ENCODE results near the gene CYP4F11. TPM values are rescaled to one million over a fixed set of nuclear protein-coding genes. Genes with fewer than 3 reads are reported as not detected.
"Not testable (repeated sequence)": the region's sequence is repeated elsewhere in the genome, so short reads cannot be mapped to it uniquely, and the experiment has no call there.

Gene CYP4F11
- total RNA-seq, 2 experiments from 2014 or later, result not detected

DNA sequence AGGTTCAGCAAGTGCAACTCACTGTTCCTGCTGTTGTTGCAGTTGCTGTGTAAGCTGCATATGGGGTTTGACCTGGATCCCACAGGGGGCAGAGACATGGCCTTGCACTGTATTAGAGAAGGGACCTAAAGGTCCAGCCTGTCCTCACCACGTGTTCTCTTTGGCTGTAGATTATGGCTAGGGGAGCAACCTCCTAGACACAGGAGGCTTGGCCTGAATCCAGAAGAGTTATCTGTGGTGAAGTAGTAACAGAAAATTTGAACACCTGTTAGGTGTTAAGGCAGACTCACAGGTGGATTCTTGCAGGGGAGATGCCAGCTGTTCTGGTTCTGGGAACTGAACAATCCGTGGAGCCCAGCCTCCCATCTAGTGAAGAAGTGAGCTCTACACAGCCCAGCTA, 3.4 kb upstream of the CYP4F11 start:
- Mint-ChIP-seq H3K27ac (no peak overlapping the region), H3K4me3 (no peak overlapping the region), H3K4me1 (no peaks in the 10 kb centered on the region), H3K36me3 (no peaks in the 10 kb centered on the region), H3K9me3 (ENCODE audit: low read depth) (no peaks in the 10 kb centered on the region), H3K27me3 (peaks cover 9% of the 10 kb centered on the region)
- ATAC-seq, result no peak
- DNase-seq, result no peak
- CTCF ChIA-PET, result no interaction called here

DNA sequence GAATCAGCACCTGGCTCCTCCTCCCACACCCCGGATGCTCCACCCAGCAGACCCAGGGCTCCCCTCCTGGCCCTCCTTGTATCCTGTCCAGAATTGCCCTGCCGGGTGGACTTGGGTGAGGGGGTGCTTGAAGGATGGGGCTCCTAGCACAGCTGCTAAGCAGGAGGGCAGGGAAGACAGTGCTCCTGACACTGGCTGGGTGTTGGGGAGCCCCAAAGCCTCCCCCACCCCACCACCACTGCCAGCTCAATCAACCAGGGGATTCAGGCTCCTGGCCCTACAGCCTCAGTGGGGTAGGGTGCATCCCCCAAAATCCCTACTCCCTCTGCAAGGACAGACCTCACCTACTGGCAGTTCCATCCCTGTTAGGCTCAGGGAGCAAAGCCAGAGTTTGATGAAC, 2.6 kb upstream of the CYP4F11 start:
- CTCF ChIA-PET, result no interaction called here
- no peaks in the 10 kb centered on the region for H3K36me3 Mint-ChIP-seq
- peaks cover 5% of the 10 kb centered on the region for H3K27me3 Mint-ChIP-seq
- H3K27ac Mint-ChIP-seq, result no peak overlapping the region
- DNase-seq, result no peak
- no peaks in the 10 kb centered on the region for H3K9me3 Mint-ChIP-seq (ENCODE audit: low read depth)
- no peak overlapping the region for H3K4me3 Mint-ChIP-seq
- ATAC-seq, result no peak
- no peaks in the 10 kb centered on the region for H3K4me1 Mint-ChIP-seq

DNA sequence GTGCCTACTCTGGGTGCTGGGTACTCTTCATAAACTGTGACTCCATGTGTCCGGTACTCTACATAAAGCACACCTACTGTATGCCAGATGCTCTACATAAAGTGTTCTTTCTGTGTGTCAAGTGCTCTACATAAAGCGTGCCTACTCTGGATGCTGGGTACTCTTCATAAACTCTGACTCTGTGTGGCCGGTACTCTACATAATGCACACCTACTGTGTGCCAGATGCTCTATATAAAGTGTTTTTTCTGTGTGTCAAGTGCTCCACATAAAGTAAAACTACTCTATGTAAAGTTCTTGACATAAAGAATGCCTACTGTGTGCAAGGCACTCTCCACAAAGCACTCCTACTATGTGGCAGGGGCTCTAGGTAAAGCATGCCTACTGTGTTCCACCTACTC, 1.8 kb upstream of the CYP4F11 start:
- no peaks in the 10 kb centered on the region for H3K4me1 Mint-ChIP-seq
- CTCF ChIA-PET, result no interaction called here
- DNase-seq, result peak; percentile 35
- H3K9me3 Mint-ChIP-seq (ENCODE audit: low read depth), result peaks cover 2% of the 10 kb centered on the region
- H3K36me3 Mint-ChIP-seq, result peaks cover 2% of the 10 kb centered on the region
- H3K27ac Mint-ChIP-seq, result no peak overlapping the region
- ATAC-seq, result no peak
- peaks cover 4% of the 10 kb centered on the region for H3K27me3 Mint-ChIP-seq
- H3K4me3 Mint-ChIP-seq, result no peak overlapping the region

DNA sequence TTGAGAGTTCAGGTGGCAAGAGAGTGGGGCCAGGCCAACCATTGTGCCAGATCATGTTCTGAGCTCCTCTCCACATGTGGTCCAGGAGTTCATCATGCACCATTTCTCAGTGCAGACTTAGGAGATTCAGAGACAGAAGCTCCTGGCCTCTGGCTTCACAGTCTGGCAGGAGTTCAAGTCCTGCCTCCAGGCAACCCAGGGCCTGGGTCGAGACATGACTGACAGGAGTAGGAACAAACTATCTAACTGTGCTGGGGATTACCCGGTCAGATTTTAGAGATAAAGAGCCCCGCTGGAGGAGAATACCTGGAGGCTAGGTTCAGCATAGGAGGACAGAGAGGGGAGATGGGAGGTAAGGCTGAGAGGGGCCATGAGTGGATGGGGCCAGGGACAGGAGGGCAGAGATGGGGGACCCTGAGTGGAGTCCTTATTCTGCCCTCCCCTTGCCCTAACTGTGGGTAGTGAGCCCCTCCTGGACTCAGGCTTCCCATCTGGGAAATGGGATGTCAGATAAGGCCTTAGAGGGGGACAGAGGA, 906 bp upstream of the CYP4F11 start:
- Mint-ChIP-seq H3K4me1 (no peaks in the 10 kb centered on the region), H3K9me3 (ENCODE audit: low read depth) (peaks cover 6% of the 10 kb centered on the region), H3K4me3 (no peak overlapping the region), H3K36me3 (peaks cover 2% of the 10 kb centered on the region), H3K27me3 (peaks cover 4% of the 10 kb centered on the region), H3K27ac (no peak overlapping the region)
- CTCF ChIA-PET, result no interaction called here
- ATAC-seq (no peak), DNase-seq (peak; percentile 14)

DNA sequence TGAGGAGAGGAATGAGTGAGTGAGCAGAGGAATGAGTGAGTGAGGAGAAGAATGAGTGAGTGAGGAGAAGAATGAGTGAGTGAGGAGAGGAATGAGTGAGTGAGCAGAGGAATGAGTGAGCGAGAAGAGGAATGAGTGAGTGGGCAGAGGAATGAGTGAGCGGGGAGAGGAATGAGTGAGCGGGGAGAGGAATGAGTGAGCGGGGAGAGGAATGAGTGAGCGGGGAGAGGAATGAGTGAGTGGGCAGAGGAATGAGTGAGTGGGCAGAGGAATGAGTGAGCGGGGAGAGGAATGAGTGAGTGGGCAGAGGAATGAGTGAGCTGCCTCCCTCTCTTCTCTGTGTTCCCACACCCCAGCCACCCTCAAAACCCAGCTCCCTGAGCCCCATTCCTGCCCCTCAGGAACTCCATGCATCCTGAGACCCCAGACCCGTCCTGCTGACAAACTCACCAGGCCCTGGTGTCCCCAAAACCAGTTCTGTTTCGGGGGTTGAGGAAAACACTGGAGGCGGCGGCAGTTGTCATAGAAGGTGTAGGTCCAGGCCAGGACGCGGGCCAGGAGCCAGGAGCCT, 483 bp downstream of the CYP4F11 start:
- H3K36me3 Mint-ChIP-seq; H3K4me1 Mint-ChIP-seq; H3K4me3 Mint-ChIP-seq; CTCF ChIA-PET; DNase-seq; H3K27ac Mint-ChIP-seq; H3K27me3 Mint-ChIP-seq; ATAC-seq; H3K9me3 Mint-ChIP-seq (ENCODE audit: low read depth): not testable (repeated sequence)

DNA sequence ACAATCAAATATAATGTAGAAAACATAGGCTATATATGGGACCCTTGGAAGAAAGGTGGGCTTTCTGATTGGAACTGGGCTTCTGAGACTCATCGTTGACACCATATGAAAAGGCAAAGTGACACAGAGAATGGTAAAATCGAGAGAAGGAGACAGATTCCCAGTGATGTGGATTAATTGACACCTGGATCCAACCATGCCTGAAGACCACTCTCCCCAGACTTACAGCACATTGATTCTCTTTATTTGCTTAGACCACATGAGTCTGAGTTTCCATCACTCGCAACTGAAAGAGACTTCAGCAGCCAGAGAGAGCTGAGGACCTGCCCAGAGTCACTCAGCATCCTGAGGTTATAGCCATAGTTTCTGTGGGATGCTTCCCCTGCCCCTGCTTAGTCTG, 6.0 kb downstream of the CYP4F11 start:
- Mint-ChIP-seq H3K36me3 (peaks cover 2% of the 10 kb centered on the region), H3K4me3 (no peak overlapping the region), H3K4me1 (no peaks in the 10 kb centered on the region), H3K27ac (no peak overlapping the region), H3K9me3 (ENCODE audit: low read depth) (peaks cover 8% of the 10 kb centered on the region), H3K27me3 (no peaks in the 10 kb centered on the region)
- CTCF ChIA-PET, result no interaction called here
- DNase-seq, result no peak
- no peak for ATAC-seq

DNA sequence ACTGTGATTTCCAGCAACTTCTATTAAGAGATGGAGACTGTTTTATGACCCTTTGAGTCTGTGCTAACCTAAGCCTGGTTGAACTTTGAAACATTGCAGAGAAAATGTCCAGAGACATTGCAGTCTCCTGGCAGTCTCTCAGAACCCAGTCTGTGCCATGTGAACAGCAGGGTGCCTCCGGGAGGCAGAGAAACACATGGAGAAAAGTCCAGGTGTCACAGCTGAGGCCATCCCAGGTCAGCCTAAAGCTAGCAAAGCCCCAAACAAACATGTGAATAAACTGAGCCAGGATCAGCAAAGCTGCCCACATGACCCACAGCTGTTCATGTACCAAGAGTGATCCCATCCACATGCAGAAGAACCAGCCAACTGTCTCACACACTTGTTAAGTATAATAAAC, 7.8 kb downstream of the CYP4F11 start:
- CTCF ChIA-PET, result no interaction called here

DNA sequence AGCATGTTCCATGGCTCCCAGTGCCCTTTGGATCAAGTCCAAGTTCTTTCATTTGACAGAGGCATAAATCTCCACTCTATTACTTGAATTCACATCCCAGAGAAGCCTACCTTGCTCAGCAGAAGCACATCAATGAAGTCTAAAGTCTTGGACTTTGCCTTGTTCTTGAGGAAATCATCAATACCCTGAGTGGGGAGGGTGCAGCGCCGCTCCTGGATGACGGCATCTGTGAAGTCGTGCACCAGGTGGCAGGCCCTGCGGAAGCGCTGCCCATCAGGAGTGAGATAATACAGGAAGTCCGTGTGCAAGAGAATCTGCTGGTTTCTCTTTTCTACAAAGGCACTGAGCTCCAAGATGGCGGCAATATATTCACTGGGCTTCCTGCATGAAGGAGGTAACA, 10.6 kb downstream of the CYP4F11 start:
- CTCF ChIA-PET, result no interaction called here

More for the DNA sequence above, 7.8 kb downstream of the CYP4F11 start:
- Mint-ChIP-seq H3K36me3 (peaks cover 2% of the 10 kb centered on the region), H3K4me1 (no peaks in the 10 kb centered on the region), H3K27me3 (peaks cover 5% of the 10 kb centered on the region), H3K9me3 (ENCODE audit: low read depth) (peaks cover 8% of the 10 kb centered on the region), H3K4me3 (no peak overlapping the region), H3K27ac (no peak overlapping the region)
- no peak for ATAC-seq
- no peak for DNase-seq

DNA sequence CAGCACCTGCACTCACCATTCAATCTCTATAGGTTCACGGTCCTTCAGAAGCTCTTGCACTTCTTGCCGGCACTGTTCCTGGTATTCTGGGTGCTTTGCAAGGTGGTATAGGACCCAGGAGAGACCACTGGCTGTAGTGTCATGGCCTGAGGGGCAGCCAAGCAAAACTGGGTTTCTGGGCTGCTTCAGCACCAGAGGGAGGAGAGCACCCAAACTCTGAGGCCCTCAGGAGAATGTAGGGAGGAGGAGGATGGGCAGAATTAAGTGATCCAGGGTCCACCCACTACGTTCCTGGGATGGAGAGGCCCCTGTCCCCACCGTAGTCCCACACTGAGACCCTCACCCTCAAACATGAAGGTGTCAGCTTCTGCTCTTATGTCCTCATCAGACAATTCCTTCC, 12.3 kb downstream of the CYP4F11 start:
- ATAC-seq (no peak), DNase-seq (no peak)
- Mint-ChIP-seq H3K36me3 (no peaks in the 10 kb centered on the region), H3K27me3 (peaks cover 23% of the 10 kb centered on the region), H3K9me3 (ENCODE audit: low read depth) (no peaks in the 10 kb centered on the region), H3K4me1 (no peaks in the 10 kb centered on the region), H3K4me3 (no peak overlapping the region), H3K27ac (no peak overlapping the region)
- CTCF ChIA-PET, result no interaction called here

More for the DNA sequence above, 10.6 kb downstream of the CYP4F11 start:
- no peak for DNase-seq
- no peak for ATAC-seq
- no peak overlapping the region for H3K4me3 Mint-ChIP-seq
- H3K9me3 Mint-ChIP-seq (ENCODE audit: low read depth), result no peaks in the 10 kb centered on the region
- H3K4me1 Mint-ChIP-seq, result no peaks in the 10 kb centered on the region
- H3K27ac Mint-ChIP-seq, result no peak overlapping the region
- no peaks in the 10 kb centered on the region for H3K36me3 Mint-ChIP-seq
- peaks cover 16% of the 10 kb centered on the region for H3K27me3 Mint-ChIP-seq

DNA sequence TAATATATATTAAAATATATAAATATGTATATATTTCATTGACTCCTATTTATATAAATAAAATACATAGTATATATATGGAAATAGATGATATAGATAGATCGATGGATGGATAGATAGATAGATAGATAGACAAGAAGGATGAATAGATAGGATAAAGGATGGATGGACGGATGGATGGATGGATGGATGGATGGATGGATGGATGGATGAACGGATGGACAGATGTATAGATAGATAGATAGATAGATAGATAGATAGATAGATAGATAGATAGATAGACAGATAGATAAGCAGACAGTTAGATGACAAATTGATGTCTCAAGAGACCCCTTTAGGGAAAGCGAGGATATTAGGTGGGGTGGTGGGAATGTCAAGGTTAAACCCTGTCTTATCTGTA, 15.1 kb downstream of the CYP4F11 start:
- Mint-ChIP-seq H3K4me3 (no peak overlapping the region), H3K27ac (no peak overlapping the region), H3K36me3 (no peaks in the 10 kb centered on the region), H3K9me3 (ENCODE audit: low read depth) (peaks cover 3% of the 10 kb centered on the region), H3K27me3 (peaks cover 34% of the 10 kb centered on the region), H3K4me1 (no peaks in the 10 kb centered on the region)
- DNase-seq, result no peak
- ATAC-seq, result no peak
- CTCF ChIA-PET, result no interaction called here

DNA sequence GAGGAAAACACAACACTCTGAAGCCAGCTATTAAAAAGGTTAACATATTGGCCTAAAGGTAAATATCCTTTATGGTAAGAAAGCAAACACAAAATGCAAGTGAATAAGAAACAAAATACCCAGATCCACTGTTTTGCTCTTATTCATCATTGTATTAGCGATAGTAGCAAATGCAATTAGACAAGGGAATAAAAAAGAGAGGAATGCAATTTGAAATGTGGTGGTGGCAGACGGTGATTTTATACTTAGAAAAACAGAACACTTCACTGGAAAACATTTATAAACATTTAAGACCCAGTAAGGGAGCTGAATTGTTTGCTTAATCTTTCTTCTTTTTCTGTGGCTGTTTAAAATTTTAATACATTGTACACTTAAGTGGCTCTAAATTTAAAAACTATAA, 19.2 kb downstream of the CYP4F11 start:
- Mint-ChIP-seq H3K4me1 (no peaks in the 10 kb centered on the region), H3K27ac (no peak overlapping the region), H3K36me3 (no peaks in the 10 kb centered on the region), H3K9me3 (ENCODE audit: low read depth) (peaks cover 3% of the 10 kb centered on the region), H3K27me3 (peaks cover 48% of the 10 kb centered on the region), H3K4me3 (no peak overlapping the region)
- CTCF ChIA-PET, result no interaction called here
- no peak for DNase-seq
- no peak for ATAC-seq

DNA sequence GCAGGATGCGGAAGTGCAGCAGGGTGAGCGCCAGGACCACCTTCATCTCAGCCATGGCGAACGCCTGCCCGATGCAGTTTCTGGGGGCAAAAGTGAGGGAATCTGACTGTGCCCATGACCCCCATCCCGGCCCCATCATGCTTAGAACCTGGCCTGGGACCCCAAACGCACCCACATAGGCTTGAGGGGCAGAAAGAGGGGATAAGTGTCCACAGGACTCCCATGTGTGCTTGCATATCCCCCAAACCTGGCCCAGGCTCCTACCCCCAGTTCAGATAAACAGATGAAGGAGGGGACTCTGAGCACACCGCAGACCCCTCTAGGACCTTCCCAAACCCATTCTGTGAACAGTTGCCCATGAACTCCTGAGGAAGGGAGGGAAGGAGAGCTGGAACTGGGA, 20.5 kb downstream of the CYP4F11 start:
- Mint-ChIP-seq H3K9me3 (ENCODE audit: low read depth) (peaks cover 3% of the 10 kb centered on the region), H3K4me3 (no peak overlapping the region), H3K27me3 (peaks cover 58% of the 10 kb centered on the region), H3K36me3 (no peaks in the 10 kb centered on the region), H3K4me1 (no peaks in the 10 kb centered on the region), H3K27ac (no peak overlapping the region)
- ATAC-seq (no peak), DNase-seq (no peak)
- CTCF ChIA-PET, result no interaction called here

DNA sequence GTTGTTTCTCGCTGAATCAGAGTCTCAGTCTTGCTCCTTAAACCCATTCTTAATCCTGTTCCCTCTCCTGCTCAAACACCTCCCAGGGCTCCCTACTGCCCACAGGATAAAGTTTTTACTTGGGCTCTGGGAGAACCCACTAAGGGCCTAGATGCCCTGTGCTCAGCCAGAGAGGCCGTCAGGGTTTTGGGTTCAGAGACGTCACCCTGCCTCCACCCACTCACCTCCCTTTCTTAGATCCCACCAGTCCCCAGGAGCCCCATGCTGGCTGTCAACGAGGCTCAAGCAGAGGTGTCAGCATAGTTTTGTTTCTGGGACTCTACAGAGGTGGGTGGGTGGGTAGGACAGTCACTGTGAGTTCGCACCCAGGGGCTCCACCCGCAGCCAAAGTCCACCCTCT, 20.9 kb downstream of the CYP4F11 start:
- ATAC-seq (no peak), DNase-seq (no peak)
- Mint-ChIP-seq H3K27me3 (peaks cover 63% of the 10 kb centered on the region), H3K27ac (no peak overlapping the region), H3K36me3 (no peaks in the 10 kb centered on the region), H3K9me3 (ENCODE audit: low read depth) (peaks cover 3% of the 10 kb centered on the region), H3K4me3 (no peak overlapping the region), H3K4me1 (no peaks in the 10 kb centered on the region)
- CTCF ChIA-PET, result no interaction called here

DNA sequence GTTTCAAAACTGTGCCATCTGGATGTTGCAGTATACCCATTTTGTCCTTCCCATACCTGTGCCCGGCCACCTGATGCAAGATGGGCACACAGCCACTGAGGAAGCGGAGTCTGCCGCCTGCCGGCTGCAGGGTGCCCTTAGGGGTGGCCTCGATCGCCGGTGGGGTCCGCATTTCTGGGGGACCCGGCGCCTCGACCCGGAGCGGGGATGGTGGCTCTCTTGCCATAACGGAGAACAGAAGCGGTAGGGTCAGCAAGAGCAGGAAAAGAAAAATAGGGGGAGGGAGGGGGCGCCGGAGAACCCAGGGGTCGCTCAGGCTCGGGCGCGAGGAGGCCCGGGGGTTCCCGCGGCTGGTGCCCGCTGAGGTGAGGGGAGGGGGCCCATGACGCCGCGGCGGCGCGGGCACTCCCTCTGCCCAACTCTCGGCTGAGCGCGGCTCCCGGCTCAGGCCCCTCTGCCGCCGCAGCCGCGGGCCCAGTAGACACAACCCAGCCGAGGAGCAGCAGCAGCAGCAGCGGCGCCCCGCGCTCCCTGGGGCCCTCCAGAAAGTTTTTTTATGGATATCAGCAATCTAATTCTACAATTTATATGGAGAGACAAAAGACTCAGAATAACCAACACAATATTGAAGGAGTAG, 22.6 kb downstream of the CYP4F11 start:
- Mint-ChIP-seq H3K9me3 (ENCODE audit: low read depth) (peaks cover 3% of the 10 kb centered on the region), H3K36me3 (no peaks in the 10 kb centered on the region), H3K27ac (no peak overlapping the region), H3K4me3 (no peak overlapping the region), H3K27me3 (peaks cover 58% of the 10 kb centered on the region), H3K4me1 (no peaks in the 10 kb centered on the region)
- CTCF ChIA-PET, result interaction anchor here (1.1 kb wide), 1 partner anchor 12 kb away, joined by 4 read pairs; no protein-coding TSS in a partner anchor
- no peak for ATAC-seq
- no peak for DNase-seq

Data from activated CD8-positive, alpha-beta memory T cell treated with anti-CD3 and anti-CD28 coated beads, Interleukin-2, amount 10 ng/mL, durations not matched to agents 7 days and 5 days (primary cell).